NT2/D1 (cell line): ENCODE measurements around the gene BRIP1.

Experiments
- SUZ12 ChIP-seq: IDR thresholded peaks from 2 replicates; pipeline ENCODE4 v1.6.1; 2011; ENCODE audit not compliant: insufficient read length, insufficient read depth; ENCODE audit errors: extremely low read depth
- YY1 ChIP-seq: IDR thresholded peaks from 2 replicates; pipeline ENCODE4 v1.6.1; 2011; ENCODE audit not compliant: insufficient read length, insufficient read depth
- ZNF274 ChIP-seq: IDR thresholded peaks from 2 replicates; pipeline ENCODE4 v1.6.1; 2011; ENCODE audit warnings: mild to moderate bottlenecking, low read depth, low read length

DNA sequence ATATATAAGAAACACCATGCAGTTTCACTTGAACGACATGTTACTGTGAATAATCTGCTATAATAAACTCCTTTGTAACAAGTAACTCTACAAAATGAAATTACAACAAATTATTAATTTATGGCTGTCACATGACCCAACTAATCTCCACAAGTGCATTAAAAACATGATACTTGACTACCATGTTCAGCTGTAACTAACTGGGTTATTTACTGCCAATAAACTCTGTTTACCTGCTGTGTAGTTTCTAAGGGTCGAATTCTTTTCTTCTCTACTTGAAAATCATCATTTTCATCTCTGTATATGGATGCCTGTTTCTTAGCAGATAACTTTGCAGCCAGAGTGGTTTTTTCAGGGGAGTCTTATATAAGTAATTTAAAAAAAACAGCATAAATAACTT is 14.4 kb downstream of the BRIP1 start:
- TF ChIP-seq YY1 = no peak
- TF ChIP-seq SUZ12 = no peak
- no peak for TF ChIP-seq ZNF274
